GM19438 (cell line): ENCODE measurements around the gene AGK.

Source experiments
- ATAC-seq: cut with Tn5 transposase; IDR thresholded peaks from one replicate; pipeline ENCODE4 v1.9.1; 2021; ENCODE audit warnings: low read depth; ENCODE audit not compliant: unreplicated experiment

The AGK gene

GRCh38 chr7:141585592-141586510, 34.6 kb downstream of the AGK start:
- ATAC-seq: peak; percentile 57

GRCh38 chr7:141586878-141587277, 35.7 kb downstream of the AGK start:
- ATAC-seq: no peak

GRCh38 chr7:141587304-141587703, 36.1 kb downstream of the AGK start:
- ATAC-seq: no peak

- ATAC-seq: no peak
Observed at GRCh38 chr7:141588912-141589311, 37.7 kb downstream of the AGK start.

GRCh38 chr7:141590071-141590470, 38.9 kb downstream of the AGK start:
- ATAC-seq: no peak

DNA sequence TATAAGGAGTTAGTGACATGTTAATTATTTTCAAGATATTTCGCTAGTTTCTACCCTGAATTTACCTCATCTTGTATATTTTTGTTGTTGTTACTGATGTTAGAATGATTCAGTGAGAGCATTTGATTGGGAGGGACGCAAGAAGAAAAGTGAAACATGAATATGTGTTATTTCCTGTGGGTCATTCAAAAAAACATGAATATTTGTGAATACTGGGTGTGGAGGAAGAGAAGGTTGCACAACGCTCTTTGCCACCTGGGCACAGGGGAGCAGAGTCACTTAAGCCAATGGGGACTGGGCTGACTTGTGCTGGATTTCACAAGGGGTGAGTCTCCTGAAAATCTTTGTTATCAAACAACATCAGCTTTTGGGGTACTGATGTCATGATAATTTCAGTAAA, 39.5 kb downstream of the AGK start:
- ATAC-seq: no peak

GRCh38 chr7:141593134-141593533, 41.9 kb downstream of the AGK start:
- ATAC-seq: no peak

DNA sequence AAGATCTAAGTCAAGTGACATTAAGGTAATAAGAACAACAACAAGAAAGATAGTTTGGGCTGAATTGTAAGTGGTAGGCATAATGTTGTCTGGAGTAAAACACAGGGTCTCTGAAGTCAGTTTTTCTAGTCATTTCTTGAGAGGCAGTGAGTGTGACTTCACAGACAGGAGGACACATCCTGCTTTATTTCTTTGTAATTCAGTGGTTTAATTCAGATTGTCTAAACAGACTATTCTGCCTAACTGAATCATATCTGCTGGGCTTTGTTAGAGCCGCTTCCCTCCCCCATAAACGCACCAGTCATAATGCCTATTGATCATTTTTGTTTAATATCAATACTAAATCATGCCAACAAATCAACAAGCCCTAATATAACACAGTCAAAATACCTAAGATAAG, 46.8 kb downstream of the AGK start:
- no peak for ATAC-seq

GRCh38 chr7:141598408-141598807, 47.2 kb downstream of the AGK start:
- no peak for ATAC-seq

GRCh38 chr7:141600168-141601006, 49.2 kb downstream of the AGK start:
- ATAC-seq: no peak

GRCh38 chr7:141609576-141609975, 58.4 kb downstream of the AGK start:
- no peak for ATAC-seq

- no peak for ATAC-seq
Observed at GRCh38 chr7:141610671-141611070, 59.5 kb downstream of the AGK start.

- ATAC-seq: no peak
Observed at GRCh38 chr7:141612861-141613260, 61.7 kb downstream of the AGK start.

GRCh38 chr7:141617280-141617679, 66.1 kb downstream of the AGK start:
- no peak for ATAC-seq

GRCh38 chr7:141619745-141620144, 68.5 kb downstream of the AGK start:
- no peak for ATAC-seq

- ATAC-seq: no peak
Observed at GRCh38 chr7:141624763-141625162, 73.6 kb downstream of the AGK start.

DNA sequence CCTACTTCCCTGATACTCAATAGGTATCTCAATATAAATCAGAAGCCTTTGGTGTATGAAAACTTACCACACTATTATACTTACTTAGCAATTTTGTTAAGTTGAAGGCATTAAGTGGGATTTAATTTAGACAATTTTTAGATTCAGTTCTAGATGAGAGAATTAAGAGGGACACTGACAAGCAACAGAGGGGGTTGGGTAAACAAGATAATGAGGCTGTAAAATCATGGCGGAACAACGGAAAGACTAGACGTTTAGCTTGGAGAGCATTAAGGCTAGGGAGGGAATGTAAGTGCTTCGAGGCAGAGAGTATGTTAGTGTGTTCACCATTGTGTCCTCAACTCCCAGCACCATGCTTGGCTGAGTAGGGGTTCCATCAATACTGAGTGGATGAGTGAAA, 79.4 kb downstream of the AGK start:
- ATAC-seq: no peak

DNA sequence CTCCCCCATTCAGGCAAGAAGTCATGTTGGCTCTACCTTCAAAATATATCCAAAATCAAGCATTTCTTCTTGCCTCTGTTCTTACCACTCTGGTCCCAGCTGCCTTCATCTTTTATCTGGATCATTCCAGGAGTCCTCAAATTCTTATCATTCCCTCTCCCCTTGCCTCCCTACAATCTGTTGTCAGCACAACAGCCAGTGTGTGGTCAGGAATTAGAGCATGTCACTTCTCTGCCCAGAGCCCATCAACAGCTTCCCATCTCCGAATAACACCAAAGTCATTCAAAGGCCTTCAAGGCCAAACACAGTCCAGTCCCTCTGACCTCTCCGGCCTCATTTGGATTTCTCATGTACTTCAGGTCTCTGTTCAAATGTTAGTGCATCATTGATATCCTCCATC, 80.3 kb downstream of the AGK start:
- ATAC-seq: no peak

GRCh38 chr7:141634065-141634464, 82.9 kb downstream of the AGK start:
- no peak for ATAC-seq

DNA sequence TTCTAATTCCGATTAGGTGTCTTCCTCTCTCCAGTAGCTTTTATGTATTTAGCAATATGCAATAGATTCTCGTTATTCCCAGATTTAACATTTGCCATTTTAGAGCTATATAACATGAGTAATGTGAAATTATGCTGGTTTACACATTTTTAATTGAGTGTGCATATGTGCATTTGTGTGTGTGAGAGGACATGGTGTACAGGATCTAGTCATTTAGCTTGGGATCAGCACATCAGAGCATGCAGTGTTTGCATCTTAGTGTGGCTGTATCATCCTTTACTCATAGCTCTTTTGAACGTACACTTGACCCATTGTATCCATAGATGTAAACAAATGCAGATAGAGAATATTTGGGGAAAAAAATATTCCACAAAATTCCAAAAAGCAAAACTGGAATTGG, 84.8 kb downstream of the AGK start:
- ATAC-seq: no peak

- ATAC-seq: no peak
Observed at GRCh38 chr7:141640239-141640840, 89.1 kb downstream of the AGK start.
